HG03571 (cell line): ENCODE measurements around the gene DEFB128.
"Not testable (repeated sequence)": the region's sequence is repeated elsewhere in the genome, so short reads cannot be mapped to it uniquely, and the experiment has no call there.

Experiments used
- ATAC-seq: cut with Tn5 transposase; IDR thresholded peaks from one replicate; pipeline ENCODE4 v1.9.1; 2021; ENCODE audit not compliant: unreplicated experiment

DEFB128 gene

DNA sequence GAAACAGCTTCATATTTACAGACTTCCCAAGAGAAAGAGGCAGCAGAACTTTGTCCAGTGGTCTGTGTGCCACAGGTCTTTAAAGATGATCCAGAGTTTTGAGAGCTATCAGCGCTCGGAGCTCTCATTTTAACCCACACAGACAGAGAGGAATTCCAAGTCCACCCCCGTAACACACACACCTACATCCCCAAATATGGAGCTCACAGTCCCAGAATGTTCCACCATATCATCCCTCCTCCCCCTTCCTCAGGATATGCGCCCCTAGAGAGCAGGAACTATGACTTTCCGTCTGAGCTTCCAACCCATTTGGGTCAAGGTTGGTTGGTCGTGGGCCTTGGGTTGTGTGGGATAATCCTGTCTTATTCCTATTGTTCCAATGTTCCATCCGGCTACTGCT, at the start of gene DEFB128:
DEFB128 (minus strand) TSS at position 101 of the 400 bp plus-strand sequence; CDS start at position 13, 88 bp downstream.
- ATAC-seq, result no peak

DNA sequence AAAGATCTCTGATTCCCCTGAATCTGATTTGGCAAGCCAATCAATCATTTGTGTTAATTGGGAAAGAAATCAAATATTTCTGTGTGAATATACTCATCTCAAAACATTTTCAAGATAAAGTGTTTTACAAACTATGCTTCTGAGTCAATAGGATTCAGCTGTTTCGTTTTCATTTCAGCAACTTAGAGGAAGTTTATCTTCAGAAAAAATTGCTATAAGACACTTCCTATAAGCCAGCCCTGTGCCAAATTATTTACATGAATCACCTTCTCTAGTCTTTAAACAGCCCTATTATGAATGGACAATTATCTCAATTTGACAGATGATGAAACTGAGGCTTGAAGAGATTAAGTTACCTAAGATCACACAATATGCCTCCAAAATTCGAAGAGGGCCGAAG, 48.4 kb upstream of the DEFB128 start:
- ATAC-seq, result no peak

GRCh38 chr20:237489-237888, 48.0 kb upstream of the DEFB128 start:
- no peak for ATAC-seq

- no peak for ATAC-seq
Observed at GRCh38 chr20:235891-236290, 46.4 kb upstream of the DEFB128 start.

GRCh38 chr20:227439-228105, 38.1 kb upstream of the DEFB128 start:
- ATAC-seq, result no peak

GRCh38 chr20:226958-227357, 37.4 kb upstream of the DEFB128 start, which contains the start of gene DEFB129:
TSS of gene DEFB129 (plus strand) at chr20:227258. CDS start at chr20:227289, 31 bp downstream.
- ATAC-seq, result no peak

GRCh38 chr20:225879-226278, 36.4 kb upstream of the DEFB128 start:
- not testable (repeated sequence) for ATAC-seq

DNA sequence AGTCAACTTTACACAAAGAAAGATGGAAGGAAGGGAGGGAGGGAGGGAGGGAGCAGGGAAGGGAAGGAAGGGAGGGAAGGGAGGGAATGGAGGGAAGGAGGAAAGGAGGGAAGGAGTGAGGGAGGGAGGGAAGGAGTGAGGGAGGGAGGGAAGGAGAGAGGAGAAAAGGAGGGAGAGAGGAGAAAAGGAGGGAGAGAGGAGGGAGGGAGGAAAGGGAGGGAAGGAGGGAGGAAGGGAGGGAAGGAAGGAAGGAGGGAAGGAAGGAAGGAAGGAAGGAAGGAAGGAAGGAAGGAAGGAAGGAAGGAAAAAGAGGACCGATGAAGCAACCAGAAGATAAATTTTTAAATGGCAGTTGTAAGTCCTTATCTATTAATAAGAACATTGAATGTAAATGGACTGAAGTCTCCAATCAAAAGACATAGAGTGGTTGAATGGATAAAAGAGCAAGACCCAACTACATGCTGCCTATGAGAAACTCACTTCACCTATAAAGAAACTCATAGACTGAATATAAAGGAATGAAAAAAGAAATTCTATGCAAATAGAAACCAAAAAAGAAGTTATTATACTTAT, 31.8 kb upstream of the DEFB128 start:
- ATAC-seq, result no peak

GRCh38 chr20:219290-220115, 30.0 kb upstream of the DEFB128 start:
- ATAC-seq, result no peak

- no peak for ATAC-seq
Observed at GRCh38 chr20:217266-217665, 27.8 kb upstream of the DEFB128 start.

DNA sequence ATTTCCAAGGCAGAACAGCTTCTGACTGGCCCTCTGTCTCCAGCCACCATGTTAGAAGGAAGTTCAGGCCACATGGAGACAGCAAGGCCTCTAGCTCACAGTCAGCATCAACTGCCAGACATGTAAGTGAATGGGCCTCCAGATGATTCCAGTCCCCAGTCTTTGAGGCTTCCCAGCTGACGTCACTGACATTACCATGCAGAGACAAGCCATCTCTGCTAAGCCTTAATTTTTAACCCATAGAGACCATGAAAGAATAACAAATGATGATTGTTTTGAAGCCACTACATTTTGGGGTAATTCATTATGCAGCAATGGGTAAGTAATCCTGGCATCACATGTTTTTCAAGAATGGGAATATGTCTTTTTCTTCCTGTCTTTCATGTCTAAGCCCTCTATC, 26.3 kb upstream of the DEFB128 start:
- ATAC-seq, result no peak

- ATAC-seq, result no peak
Observed at GRCh38 chr20:214383-214782, 24.9 kb upstream of the DEFB128 start.

GRCh38 chr20:210809-211502, 21.4 kb upstream of the DEFB128 start:
- no peak for ATAC-seq

- no peak for ATAC-seq
Observed at GRCh38 chr20:208942-209566, 19.5 kb upstream of the DEFB128 start.

DNA sequence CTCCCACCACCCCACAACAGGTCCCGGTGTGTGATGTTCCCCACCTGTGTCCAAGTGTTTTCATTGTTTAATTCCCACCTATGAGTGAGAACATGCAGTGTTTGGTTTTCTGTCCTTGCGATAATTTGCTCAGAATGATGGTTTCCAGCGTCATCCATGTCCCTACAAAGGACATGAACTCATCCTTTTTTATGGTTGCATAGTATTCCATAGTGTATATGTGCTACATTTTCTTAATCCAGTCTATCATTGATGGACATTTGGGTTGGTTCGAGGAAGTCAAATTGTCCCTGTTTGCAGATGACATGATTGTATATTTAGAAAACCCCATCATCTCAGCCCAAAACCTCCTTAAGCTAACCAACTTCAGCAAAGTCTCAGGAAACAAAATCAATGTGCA, 14.1 kb upstream of the DEFB128 start:
- ATAC-seq, result not testable (repeated sequence)

DNA sequence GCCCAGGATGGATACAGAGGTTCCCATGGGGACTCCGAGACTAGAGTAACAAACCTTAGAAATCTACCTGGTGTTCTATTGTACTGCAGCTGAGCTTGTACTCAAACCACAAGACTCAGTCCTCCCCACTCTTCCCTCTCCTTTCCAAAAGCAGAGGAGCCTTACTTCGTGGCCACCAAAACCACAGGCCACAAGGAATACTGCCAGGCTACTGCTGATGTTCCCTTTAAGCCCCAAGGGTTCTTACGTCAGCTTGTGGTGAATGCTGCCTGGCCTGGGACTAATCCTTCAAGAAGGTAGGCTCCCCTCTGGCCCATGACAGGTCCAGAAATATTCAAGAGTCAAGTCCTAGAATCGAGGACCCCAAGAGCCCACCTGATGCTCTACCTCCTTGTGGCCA, 10.5 kb upstream of the DEFB128 start:
- no peak for ATAC-seq

GRCh38 chr20:198225-198624, 8.7 kb upstream of the DEFB128 start:
- ATAC-seq, result no peak

DNA sequence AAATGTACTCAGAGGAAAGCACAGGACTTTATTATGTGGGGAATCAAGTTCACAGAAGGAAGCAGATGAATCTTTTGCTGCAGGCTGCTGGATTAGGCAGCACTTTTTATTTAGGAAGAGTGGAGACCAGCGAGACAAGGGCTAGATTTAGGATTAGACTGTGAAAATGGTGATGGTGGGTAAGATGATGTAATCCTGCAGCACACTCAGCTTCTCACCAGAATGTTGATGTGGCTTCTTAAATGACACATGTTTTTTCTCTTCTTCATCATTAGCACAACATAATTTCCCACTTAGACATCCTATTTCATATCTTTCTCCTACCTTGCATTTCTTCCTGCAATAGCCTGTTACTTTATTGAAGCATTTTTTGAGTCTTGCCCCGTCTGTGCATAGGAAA, 1.8 kb downstream of the DEFB128 start:
- ATAC-seq, result no peak

GRCh38 chr20:184288-184687, 5.2 kb downstream of the DEFB128 start:
- ATAC-seq, result no peak

DNA sequence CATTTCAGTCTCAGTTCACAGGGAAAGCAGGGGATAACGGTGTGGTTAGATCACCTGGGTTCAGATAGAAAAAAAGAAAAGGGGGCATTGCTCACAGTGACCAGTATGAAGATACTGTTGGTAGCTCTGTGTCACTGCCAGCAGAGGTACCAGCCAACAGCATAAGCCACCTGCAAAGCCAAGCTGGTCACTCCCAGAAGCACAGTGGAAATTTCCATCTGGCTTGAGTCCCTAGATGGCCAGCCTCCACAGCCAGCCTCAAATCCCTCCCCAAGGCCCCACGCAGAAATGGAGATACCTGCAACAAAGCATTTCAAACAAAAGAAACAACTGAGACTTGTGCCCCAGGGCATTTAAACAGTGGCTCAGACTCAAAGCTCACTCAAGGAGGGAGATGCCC, 20.6 kb downstream of the DEFB128 start:
- no peak for ATAC-seq

- no peak for ATAC-seq
Observed at GRCh38 chr20:164618-165017, 24.9 kb downstream of the DEFB128 start.
